Upper lobe of right lung (tissue), 1 donor: Measurements from ENCODE around the gene CACNB3. TPM values are rescaled to one million over a fixed set of nuclear protein-coding genes. Genes with fewer than 3 reads are reported as not detected.
"Not testable (repeated sequence)": the region's sequence is repeated elsewhere in the genome, so short reads cannot be mapped to it uniquely, and the experiment has no call there.

ENCODE experiments used
- ATAC-seq: fragments of 200-7000 bp; cut with Tn5 transposase; one replicate; pipeline ENCODE4 v1.9.1; 2020; ENCODE audit warnings: mild to moderate bottlenecking, moderate library complexity
- DNase-seq: peaks from one replicate; pipeline ENCODE4 v3.0.0-alpha.2; 2020
- H3K27ac ChIP-seq: fragments of 200-600 bp; one replicate; pipeline ENCODE4 v1.8.0; 2022
- H3K27me3 ChIP-seq: fragments of 200-600 bp; one replicate; pipeline ENCODE4 v1.8.0; 2022; ENCODE audit warnings: mild to moderate bottlenecking
- H3K36me3 ChIP-seq: fragments of 200-600 bp; one replicate; pipeline ENCODE4 v1.8.0; 2022
- H3K4me1 ChIP-seq: fragments of 200-600 bp; one replicate; pipeline ENCODE4 v1.8.0; 2022
- H3K4me3 ChIP-seq: fragments of 200-600 bp; one replicate; pipeline ENCODE4 v1.8.0; 2022; ENCODE audit warnings: mild to moderate bottlenecking
- H3K9me3 ChIP-seq: fragments of 200-600 bp; one replicate; pipeline ENCODE4 v1.8.0; 2022
- CTCF ChIP-seq: fragments of 200-600 bp; IDR thresholded peaks from one replicate; pipeline ENCODE4 v1.8.0; 2022; ENCODE audit warnings: antibody characterized with exemption
- intact Hi-C: fragments of 100-400 bp; cut with DNase I; formaldehyde crosslinking; loops from one replicate; pipeline ENCODE4 v1.11.0; 2022
- total RNA-seq: library from RNA; stranded (reverse); fragmentation: NEBNext Ultra II Directional; extraction: Animal tissue kit (Norgen Biotek cat#: 25700); gene quantifications from one replicate; pipeline ENCODE4 v1.2.1, GENCODE V29; 2021
- donor health status: DM: no; HTN: yes; CAD: no; lungs with severe emphysema.

CACNB3 gene
- total RNA-seq, 1 donor from 2014 or later, result 24.4 TPM

GRCh38 chr12:48856379-48856778 is 38.1 kb downstream of the CACNB3 start:
- Histone ChIP-seq H3K4me3 (no peak overlapping the region), H3K27me3 (no peaks in the 10 kb centered on the region), H3K27ac (no peak overlapping the region), H3K9me3 (no peaks in the 10 kb centered on the region), H3K36me3 (no peaks in the 10 kb centered on the region), H3K4me1 (peaks cover 5% of the 10 kb centered on the region)
- TF ChIP-seq CTCF, result no peak
- intact Hi-C loops, result no loop called here
- DNase-seq (no peak), ATAC-seq (no peak)

- Histone ChIP-seq H3K27ac (no peak overlapping the region), H3K4me1 (peaks cover 4% of the 10 kb centered on the region), H3K9me3 (no peaks in the 10 kb centered on the region), H3K4me3 (no peak overlapping the region), H3K27me3 (no peaks in the 10 kb centered on the region), H3K36me3 (no peaks in the 10 kb centered on the region)
- TF ChIP-seq CTCF, result no peak
- DNase-seq (no peak), ATAC-seq (no peak)
- intact Hi-C loops, result no loop called here
These were observed 39.1 kb downstream of the CACNB3 start for GRCh38 chr12:48857278-48857994.

- TF ChIP-seq CTCF, result no peak
- H3K36me3 ChIP-seq, result no peaks in the 10 kb centered on the region
- H3K27ac ChIP-seq, result no peak overlapping the region
- intact Hi-C loops, result no loop called here
- H3K4me1 ChIP-seq, result no peaks in the 10 kb centered on the region
- H3K9me3 ChIP-seq, result no peaks in the 10 kb centered on the region
- DNase-seq (no peak), ATAC-seq (no peak)
- no peak overlapping the region for H3K4me3 ChIP-seq
- H3K27me3 ChIP-seq, result no peaks in the 10 kb centered on the region
These were observed 39.7 kb downstream of the CACNB3 start for GRCh38 chr12:48858043-48858442.

- Histone ChIP-seq H3K36me3 (no peaks in the 10 kb centered on the region), H3K9me3 (no peaks in the 10 kb centered on the region), H3K27ac (no peak overlapping the region), H3K27me3 (no peaks in the 10 kb centered on the region), H3K4me1 (peaks cover under 1% of the 10 kb centered on the region), H3K4me3 (no peak overlapping the region)
- ATAC-seq (no peak), DNase-seq (no peak)
- intact Hi-C loops, result no loop called here
- TF ChIP-seq CTCF, result no peak
These were observed 41.3 kb downstream of the CACNB3 start for GRCh38 chr12:48859607-48860006.

- DNase-seq, H3K4me3 ChIP-seq, H3K9me3 ChIP-seq, H3K27ac ChIP-seq, intact Hi-C loops, H3K4me1 ChIP-seq, ATAC-seq, H3K27me3 ChIP-seq, H3K36me3 ChIP-seq: not testable (repeated sequence)
These were observed 41.9 kb downstream of the CACNB3 start for GRCh38 chr12:48860236-48860635.

- DNase-seq, result no peak
- ATAC-seq, result no peak
- Histone ChIP-seq H3K4me3 (no peak overlapping the region), H3K27ac (no peak overlapping the region), H3K4me1 (peaks cover 8% of the 10 kb centered on the region), H3K9me3 (no peaks in the 10 kb centered on the region), H3K27me3 (no peaks in the 10 kb centered on the region), H3K36me3 (no peaks in the 10 kb centered on the region)
- intact Hi-C loops, result no loop called here
- no peak for TF ChIP-seq CTCF
These were observed 42.8 kb downstream of the CACNB3 start for GRCh38 chr12:48861111-48861510.
